HEK293T (cell line): Measurements from ENCODE around the gene CCP110.

ENCODE experiments used
- CTCF ChIA-PET: fragments of 350-600 bp; formaldehyde crosslinking; extraction: SDS; loops from one replicate; lab custom pipeline; 2021; ENCODE audit warnings: antibody characterized with exemption, inconsistent platforms; lab: Yijun Ruan, JAX
- POLR2A ChIA-PET: fragments of 350-600 bp; formaldehyde crosslinking; extraction: SDS; loops from one replicate; lab custom pipeline; 2020; ENCODE audit warnings: antibody characterized with exemption, inconsistent platforms; lab: Yijun Ruan, JAX
- DNase-seq: peaks from one replicate; pipeline ENCODE4 v3.0.0; 2012; ENCODE audit warnings: mixed read lengths; ENCODE audit errors: extremely low spot score
- ARNT ChIP-seq: fragments of 450-650 bp; IDR thresholded peaks from 2 replicates; pipeline ENCODE4 v1.6.1; 2017; ENCODE audit warnings: mild to moderate bottlenecking
- BHLHE40 ChIP-seq: fragments of 450-650 bp; IDR thresholded peaks from 2 replicates; pipeline ENCODE4 v1.6.1; 2016; ENCODE audit warnings: mild to moderate bottlenecking, moderate library complexity, borderline replicate concordance
- CTBP1 ChIP-seq: fragments of 450-650 bp; IDR thresholded peaks from 2 replicates; pipeline ENCODE4 v1.6.1; 2016; ENCODE audit warnings: borderline replicate concordance
- ELF4 ChIP-seq: fragments of 450-650 bp; IDR thresholded peaks from 2 replicates; pipeline ENCODE4 v1.6.1; 2017; ENCODE audit warnings: antibody characterized with exemption
- FOXA1 ChIP-seq: fragments of 450-650 bp; IDR thresholded peaks from 2 replicates; pipeline ENCODE4 v1.6.1; 2016; ENCODE audit warnings: mild to moderate bottlenecking
- FOXK2 ChIP-seq: fragments of 450-650 bp; IDR thresholded peaks from 2 replicates; pipeline ENCODE4 v1.6.1; 2016; ENCODE audit warnings: mild to moderate bottlenecking
- FOXM1 ChIP-seq: fragments of 450-650 bp; IDR thresholded peaks from 2 replicates; pipeline ENCODE4 v1.6.1; 2017; ENCODE audit warnings: mild to moderate bottlenecking, borderline replicate concordance
- HDGF ChIP-seq: fragments of 450-650 bp; IDR thresholded peaks from 2 replicates; pipeline ENCODE4 v1.6.1; 2017; ENCODE audit warnings: antibody characterized with exemption, borderline replicate concordance
- L3MBTL2 ChIP-seq: fragments of 450-650 bp; conservative IDR thresholded peaks from 2 replicates; pipeline ENCODE4 v1.6.1; 2016; ENCODE audit warnings: mild to moderate bottlenecking
- LEF1 ChIP-seq: fragments of 450-650 bp; IDR thresholded peaks from 2 replicates; pipeline ENCODE4 v1.6.1; 2017; ENCODE audit warnings: mild to moderate bottlenecking, borderline replicate concordance
- NFRKB ChIP-seq: fragments of 450-650 bp; IDR thresholded peaks from 2 replicates; pipeline ENCODE4 v1.6.1; 2016; ENCODE audit warnings: mild to moderate bottlenecking, moderate library complexity
- PKNOX1 ChIP-seq: fragments of 450-650 bp; IDR thresholded peaks from 2 replicates; pipeline ENCODE4 v1.6.1; 2016
- SP1 ChIP-seq: fragments of 450-650 bp; IDR thresholded peaks from 2 replicates; pipeline ENCODE4 v1.6.1; 2017
- SUZ12 ChIP-seq: fragments of 450-650 bp; IDR thresholded peaks from 2 replicates; pipeline ENCODE4 v1.6.1; 2016; ENCODE audit warnings: mild to moderate bottlenecking
- TARDBP ChIP-seq: fragments of 450-650 bp; IDR thresholded peaks from 2 replicates; pipeline ENCODE4 v1.6.1; 2016
- ZNF384 ChIP-seq: fragments of 450-650 bp; IDR thresholded peaks from 2 replicates; pipeline ENCODE4 v1.6.1; 2016

CCP110 gene

GRCh38 chr16:19521471-19522396 lies 2.0 kb upstream of the CCP110 start, which contains the start of gene GDE1:
Gene GDE1, minus strand, starts transcription at chr16:19522098. Its CDS starts 134 bp downstream, at chr16:19521964.
- ChIA-PET POLR2A (interaction anchor here (1.1 to 1.8 kb wide), 2 partner anchors 15 to 35 kb away, joined by 4 to 5 read pairs; no protein-coding TSS in a partner anchor), CTCF (no interaction called here)
- peak; percentile 89 for DNase-seq
- TF ChIP-seq SUZ12 (no peak), LEF1 (no peak), BHLHE40 (no peak), SP1 (no peak), ELF4 (no peak), NFRKB (no peak)

- POLR2A ChIA-PET: no interaction called here
- CTCF ChIA-PET: no interaction called here
- TF ChIP-seq PKNOX1: no peak
- no peak for TF ChIP-seq ZNF384
- no peak for TF ChIP-seq ARNT
- no peak for TF ChIP-seq FOXK2
- no peak for TF ChIP-seq LEF1
- no peak for TF ChIP-seq L3MBTL2
- TF ChIP-seq CTBP1: no peak
- TF ChIP-seq HDGF: no peak
- TF ChIP-seq FOXM1: no peak
- no peak for TF ChIP-seq FOXA1
- DNase-seq: no peak
Measured at GRCh38 chr16:19522397-19522732, 1.4 kb upstream of the CCP110 start.

DNA sequence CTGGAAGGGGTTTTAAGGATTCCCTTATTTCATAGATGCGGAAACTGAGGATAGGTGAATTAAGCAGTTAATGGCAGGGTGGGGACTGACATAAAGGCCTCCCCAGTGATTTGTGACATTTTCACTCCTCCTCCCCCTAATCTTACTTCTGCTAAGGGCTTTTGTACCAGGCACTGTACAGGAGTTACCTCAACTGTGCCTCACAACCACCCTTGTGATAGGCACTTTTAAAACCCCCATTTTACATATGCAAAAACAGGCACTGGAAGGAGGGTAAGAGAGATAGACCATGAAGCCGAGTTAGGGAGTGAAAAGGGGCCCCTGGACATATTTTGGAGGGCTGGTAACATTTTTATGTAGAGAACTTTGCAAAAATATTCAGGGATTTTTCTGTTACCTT lies 982 bp upstream of the CCP110 start:
- POLR2A ChIA-PET: no interaction called here
- DNase-seq: no peak
- CTCF ChIA-PET: no interaction called here
- TF ChIP-seq ELF4: no peak
- no peak for TF ChIP-seq LEF1
- TF ChIP-seq BHLHE40: no peak
- TF ChIP-seq FOXA1: no peak
- TF ChIP-seq FOXK2: no peak
- TF ChIP-seq TARDBP: no peak
- no peak for TF ChIP-seq CTBP1
- TF ChIP-seq SP1: no peak
- TF ChIP-seq FOXM1: no peak
- TF ChIP-seq SUZ12: no peak
- no peak for TF ChIP-seq HDGF
- no peak for TF ChIP-seq ZNF384

- ChIA-PET POLR2A (interaction anchor here (0.8 kb wide), 1 partner anchor 32 kb away, joined by 5 read pairs; the partner anchor contains the start of gene VPS35L), CTCF (interaction anchor here (0.6 to 1.4 kb wide), 2 partner anchors 51 to 134 kb away, joined by 3 read pairs; no protein-coding TSS in a partner anchor)
- no peak for DNase-seq
- TF ChIP-seq CTBP1: no peak
- TF ChIP-seq LEF1: no peak
- no peak for TF ChIP-seq FOXM1
- TF ChIP-seq ARNT: no peak
- no peak for TF ChIP-seq SP1
- no peak for TF ChIP-seq ZNF384
- TF ChIP-seq TARDBP: no peak
- TF ChIP-seq FOXK2: no peak
- no peak for TF ChIP-seq NFRKB
- TF ChIP-seq HDGF: no peak
- no peak for TF ChIP-seq BHLHE40
- TF ChIP-seq L3MBTL2: no peak
- TF ChIP-seq ELF4: no peak
- no peak for TF ChIP-seq SUZ12
- TF ChIP-seq FOXA1: no peak
Measured at GRCh38 chr16:19523184-19523558, 571 bp upstream of the CCP110 start.

GRCh38 chr16:19524356-19524615 lies 544 bp downstream of the CCP110 start:
- POLR2A ChIA-PET: interaction anchor here (0.7 to 1.6 kb wide), 7 partner anchors 9 to 734 kb away, joined by 3 to 6 read pairs (median 4); partner anchors contain the start of genes RPS15A and VPS35L
- TF ChIP-seq LEF1: no peak
- no peak for TF ChIP-seq TARDBP
- TF ChIP-seq ZNF384: no peak
- TF ChIP-seq HDGF: no peak
- TF ChIP-seq NFRKB: no peak
- no peak for TF ChIP-seq L3MBTL2
- no peak for DNase-seq
- CTCF ChIA-PET: interaction anchor here (1.4 kb wide), 1 partner anchor 136 kb away, joined by 3 read pairs; no protein-coding TSS in a partner anchor

DNA sequence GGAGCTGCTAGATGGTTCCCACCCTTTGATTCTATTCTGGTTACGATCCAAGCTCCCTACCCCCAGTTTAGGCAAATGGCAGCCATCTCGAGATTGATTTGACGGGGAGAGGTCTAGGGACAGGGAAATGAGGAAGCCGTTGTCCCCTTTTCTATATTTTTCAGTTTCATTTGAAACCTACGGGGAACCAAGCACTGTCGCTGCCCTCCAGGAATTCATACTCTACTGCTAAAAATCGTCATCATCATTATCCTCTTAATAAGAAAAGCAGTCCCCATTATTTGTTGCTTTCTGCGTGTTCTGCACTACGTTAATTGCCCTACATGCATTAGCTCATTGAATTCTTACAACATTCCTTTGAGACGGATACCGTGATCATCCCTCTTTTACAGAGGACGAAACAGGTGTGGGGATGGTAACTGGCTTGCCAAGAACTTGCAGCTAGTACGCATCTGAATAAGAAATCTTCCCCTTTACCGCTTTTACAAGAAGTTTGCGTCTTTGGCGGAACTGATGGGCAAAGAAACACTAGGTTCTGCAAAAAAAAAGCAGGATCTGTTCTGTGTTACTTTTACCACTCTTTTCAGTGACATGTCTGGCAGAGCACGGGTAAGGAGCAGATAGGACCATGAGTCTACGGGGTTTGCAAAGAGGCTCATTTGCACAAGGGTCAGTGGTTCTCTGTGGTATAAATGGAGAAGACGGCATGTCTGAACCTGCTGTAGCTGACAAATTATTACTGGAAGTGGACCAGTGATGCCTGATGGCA lies 1.1 kb downstream of the CCP110 start:
- TF ChIP-seq SP1 (no peak), ZNF384 (no peak), NFRKB (no peak), SUZ12 (no peak), ELF4 (no peak), FOXA1 (no peak), TARDBP (no peak), HDGF (no peak), CTBP1 (no peak), ARNT (no peak)
- ChIA-PET CTCF (interaction anchor here (0.6 to 1.4 kb wide), 3 partner anchors 15 to 136 kb away, joined by 3 read pairs; partner anchors contain the start of gene VPS35L), POLR2A (interaction anchor here (0.7 to 1.6 kb wide), 7 partner anchors 9 to 735 kb away, joined by 3 to 6 read pairs (median 4); partner anchors contain the start of genes RPS15A and VPS35L)
- DNase-seq: no peak
